OCI-LY7 (cell line): ENCODE data around the gene ZNF775. TPM values are rescaled to one million over a fixed set of nuclear protein-coding genes. Genes with fewer than 3 reads are reported as not detected.

ENCODE experiments used
- Bru-seq: library from RNA; stranded (reverse); fragments of 400-500 nt; gene quantifications from one replicate; lab custom pipeline; 2021; lab: Mats Ljungman, UMichigan
- BruChase-seq, 2 experiments: library from RNA; stranded (reverse); fragments of 400-500 nt; gene quantifications; one replicate each; lab custom pipeline; 2021; lab: Mats Ljungman, UMichigan
- BruUV-seq: library from RNA; stranded (reverse); fragments of 400-500 nt; replicated peaks from 2 replicates; lab custom pipeline; 2021; lab: Mats Ljungman, UMichigan
- CTCF ChIA-PET: fragments of 300-600 bp; sonication (Branson Sonifier 250); formaldehyde crosslinking; loops from one replicate; lab custom pipeline; 2022; ENCODE audit warnings: antibody characterized with exemption; ENCODE audit not compliant: unreplicated experiment; lab: Charles Lee
- POLR2A ChIA-PET: fragments of 300-600 bp; sonication (Branson Sonifier 250); formaldehyde crosslinking; loops from one replicate; lab custom pipeline; 2022; ENCODE audit warnings: antibody characterized with exemption; lab: Charles Lee
- DNase-seq: peaks from one replicate; pipeline ENCODE4 v3.0.0-alpha.2; 2015; ENCODE audit warnings: low spot score
- H2AFZ ChIP-seq: fragments of 200-600 bp; sonication (generic), shearing (Covaris generic); 2 replicates; pipeline ENCODE4 v1.6.1; 2014; ENCODE audit warnings: mild to moderate bottlenecking, antibody characterized with exemption, low read length, moderate library complexity
- H3K27ac ChIP-seq: fragments of 200-600 bp; sonication (generic); 2 replicates; pipeline ENCODE4 v1.5.1; 2014; ENCODE audit warnings: mixed run types, low read depth, mild to moderate bottlenecking, moderate library complexity, low read length, inconsistent platforms; ENCODE audit not compliant: poor library complexity, severe bottlenecking
- H3K36me3 ChIP-seq: fragments of 200-600 bp; sonication (generic); 2 replicates; pipeline ENCODE4 v1.6.1; 2014; ENCODE audit warnings: mild to moderate bottlenecking, antibody characterized with exemption, low read length, moderate library complexity, mixed read lengths; ENCODE audit not compliant: insufficient read depth
- H3K4me1 ChIP-seq: fragments of 200-600 bp; sonication (generic); 2 replicates; pipeline ENCODE4 v1.5.1; 2014; ENCODE audit warnings: mild to moderate bottlenecking, low read length; ENCODE audit not compliant: insufficient read depth, poor library complexity, severe bottlenecking
- H3K4me2 ChIP-seq: fragments of 200-600 bp; sonication (generic); 2 replicates; pipeline ENCODE4 v1.6.1; 2014; ENCODE audit warnings: mild to moderate bottlenecking, low read length
- H3K4me3 ChIP-seq: fragments of 200-600 bp; sonication (generic); 2 replicates; pipeline ENCODE4 v1.5.1; 2014; ENCODE audit warnings: mild to moderate bottlenecking, low read depth, low read length; ENCODE audit not compliant: poor library complexity, severe bottlenecking
- H3K79me2 ChIP-seq: fragments of 200-600 bp; sonication (generic); 2 replicates; pipeline ENCODE4 v1.6.1; 2016; ENCODE audit warnings: low read depth, mild to moderate bottlenecking, low read length, moderate library complexity, mixed read lengths; ENCODE audit not compliant: insufficient read depth
- H3K9me2 ChIP-seq: fragments of 200-600 bp; sonication (generic); 2 replicates; pipeline ENCODE4 v1.6.1; 2016; ENCODE audit warnings: mild to moderate bottlenecking, low read length, mixed read lengths; ENCODE audit not compliant: insufficient read depth
- H3K9me3 ChIP-seq: fragments of 200-600 bp; sonication (generic); 2 replicates; pipeline ENCODE4 v1.6.1; 2014; ENCODE audit warnings: mild to moderate bottlenecking, mixed run types, low read length, mixed read lengths
- H4K20me1 ChIP-seq: fragments of 200-600 bp; sonication (generic); 2 replicates; pipeline ENCODE4 v1.6.1; 2014; ENCODE audit warnings: mild to moderate bottlenecking, antibody characterized with exemption, low read length, moderate library complexity, mixed read lengths; ENCODE audit not compliant: insufficient read depth
- EZH2phosphoT487 ChIP-seq: fragments of 200-600 bp; sonication (generic); IDR thresholded peaks from 2 replicates; pipeline ENCODE4 v1.6.1; 2018; ENCODE audit warnings: low read depth, borderline replicate concordance, mild to moderate bottlenecking, mixed run types, antibody characterized with exemption, low read length, moderate library complexity, mixed read lengths
- intact Hi-C: fragments of 100-400 bp; cut with micrococcal nuclease; formaldehyde crosslinking; loops from one replicate; pipeline ENCODE4 v1.10.0; 2022; ENCODE audit not compliant: unreplicated experiment
- long read RNA-seq: library from polyadenylated mRNA; stranded (forward); transcript quantifications from one replicate; pipeline ENCODE4 v2.0.0, GENCODE V29; 2022
- total RNA-seq, 2 experiments: library from RNA; depleted of rRNA in 1 of 2; stranded (reverse); fragments of >200 nt in 1 of 2; shearing (Covaris generic) in 1 of 2; gene quantifications; 2 replicates each; pipeline ENCODE4 v1.2.3, GENCODE V29; 2014 to 2022
- TF ChIP-seq, protein P1 (sequence below): fragments of 200-600 bp; sonication (generic); conservative IDR thresholded peaks from 2 replicates; pipeline ENCODE4 v1.5.1; 2014; ENCODE audit warnings: mild to moderate bottlenecking, antibody characterized with exemption, low read length, moderate library complexity, mixed read lengths

Gene ZNF775
- total RNA-seq (2014; rRNA removed; shearing (Covaris generic)) (4.7 and 5.5 TPM in 2 replicates), total RNA-seq (2022) (6.5 and 7.7 TPM in 2 replicates), Bru-seq, nascent RNA (percentile 40 among the genes with signal in this experiment), BruChase-seq, experiment 1, labeled RNA remaining after a 6-hour chase (percentile 42 among the genes with signal in this experiment), BruChase-seq, experiment 2, labeled RNA remaining after a 2-hour chase (percentile 46 among the genes with signal in this experiment)
- long read RNA-seq, transcript ZNF775-201 (3 exons, 2,257 nt): major isoform, 13 of 14 reads
- long read RNA-seq, partial matches to known transcripts: 0 of 14 reads
- long read RNA-seq, other reads (novel, unspliced or antisense): 1 of 14 reads

- TF ChIP-seq, protein P1, sequence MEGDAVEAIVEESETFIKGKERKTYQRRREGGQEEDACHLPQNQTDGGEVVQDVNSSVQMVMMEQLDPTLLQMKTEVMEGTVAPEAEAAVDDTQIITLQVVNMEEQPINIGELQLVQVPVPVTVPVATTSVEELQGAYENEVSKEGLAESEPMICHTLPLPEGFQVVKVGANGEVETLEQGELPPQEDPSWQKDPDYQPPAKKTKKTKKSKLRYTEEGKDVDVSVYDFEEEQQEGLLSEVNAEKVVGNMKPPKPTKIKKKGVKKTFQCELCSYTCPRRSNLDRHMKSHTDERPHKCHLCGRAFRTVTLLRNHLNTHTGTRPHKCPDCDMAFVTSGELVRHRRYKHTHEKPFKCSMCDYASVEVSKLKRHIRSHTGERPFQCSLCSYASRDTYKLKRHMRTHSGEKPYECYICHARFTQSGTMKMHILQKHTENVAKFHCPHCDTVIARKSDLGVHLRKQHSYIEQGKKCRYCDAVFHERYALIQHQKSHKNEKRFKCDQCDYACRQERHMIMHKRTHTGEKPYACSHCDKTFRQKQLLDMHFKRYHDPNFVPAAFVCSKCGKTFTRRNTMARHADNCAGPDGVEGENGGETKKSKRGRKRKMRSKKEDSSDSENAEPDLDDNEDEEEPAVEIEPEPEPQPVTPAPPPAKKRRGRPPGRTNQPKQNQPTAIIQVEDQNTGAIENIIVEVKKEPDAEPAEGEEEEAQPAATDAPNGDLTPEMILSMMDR: no peak
- no peak for TF ChIP-seq EZH2phosphoT487
- intact Hi-C loops: loop anchor here (1.0 to 10.0 kb wide), 3 partner anchors 26 to 596 kb away; partner anchors contain the start of gene KCNH2
- H3K9me3 ChIP-seq: no peaks in the 10 kb centered on the region
- peaks cover 72% of the 10 kb centered on the region for H3K4me1 ChIP-seq
- no peaks in the 10 kb centered on the region for H3K79me2 ChIP-seq
- peak within 1 kb of the TSS; percentile 99 for H3K4me2 ChIP-seq
- BruUV-seq: no TSS peak
- no peaks in the 10 kb centered on the region for H3K36me3 ChIP-seq
- CTCF ChIA-PET: no interaction called here
- peak within 1 kb of the TSS; percentile 72 for H2AFZ ChIP-seq
- peak; percentile 95 for DNase-seq
- no peaks in the 10 kb centered on the region for H3K9me2 ChIP-seq
- H4K20me1 ChIP-seq: no peaks in the 10 kb centered on the region
- peak within 1 kb of the TSS; percentile 93 for H3K4me3 ChIP-seq
- POLR2A ChIA-PET: interaction anchor here (2.1 kb wide), 4 partner anchors 10 to 28 kb away, joined by 11 to 16 read pairs (median 12); partner anchors contain the start of gene REPIN1
- peak within 1 kb of the TSS; percentile 24 for H3K27ac ChIP-seq
These were observed at the start of gene ZNF775 for GRCh38 chr7:150378853-150379440. ZNF775 (plus strand) TSS chr7:150379330; CDS start chr7:150388471, 9,141 bp downstream.

GRCh38 chr7:150329331-150330120 lies 49.6 kb upstream of the ZNF775 start:
- ChIA-PET CTCF (no interaction called here), POLR2A (interaction anchor here (0.6 kb wide), 1 partner anchor 442 kb away, joined by 6 read pairs; no protein-coding TSS in a partner anchor)
- no peaks in the 10 kb centered on the region for H3K79me2 ChIP-seq
- H3K36me3 ChIP-seq: no peaks in the 10 kb centered on the region
- DNase-seq: no peak
- no peak overlapping the region for H3K4me3 ChIP-seq
- no peaks in the 10 kb centered on the region for H3K9me2 ChIP-seq
- H3K9me3 ChIP-seq: no peaks in the 10 kb centered on the region
- intact Hi-C loops: no loop called here
- no peak overlapping the region for H3K4me2 ChIP-seq
- TF ChIP-seq, protein P1: no peak
- no peak for TF ChIP-seq EZH2phosphoT487
- H4K20me1 ChIP-seq: no peaks in the 10 kb centered on the region
- H3K27ac ChIP-seq: no peak overlapping the region
- H2AFZ ChIP-seq: no peak overlapping the region
- BruUV-seq: no TSS peak
- no peaks in the 10 kb centered on the region for H3K4me1 ChIP-seq
